GM10847 (cell line): ENCODE results near the gene SLC12A8.

Experiments used
- POLR2A ChIP-seq: IDR thresholded peaks from 2 replicates; pipeline ENCODE4 v1.6.1; 2011; ENCODE audit not compliant: insufficient read length; ENCODE audit errors: extremely low read depth

The SLC12A8 gene

DNA sequence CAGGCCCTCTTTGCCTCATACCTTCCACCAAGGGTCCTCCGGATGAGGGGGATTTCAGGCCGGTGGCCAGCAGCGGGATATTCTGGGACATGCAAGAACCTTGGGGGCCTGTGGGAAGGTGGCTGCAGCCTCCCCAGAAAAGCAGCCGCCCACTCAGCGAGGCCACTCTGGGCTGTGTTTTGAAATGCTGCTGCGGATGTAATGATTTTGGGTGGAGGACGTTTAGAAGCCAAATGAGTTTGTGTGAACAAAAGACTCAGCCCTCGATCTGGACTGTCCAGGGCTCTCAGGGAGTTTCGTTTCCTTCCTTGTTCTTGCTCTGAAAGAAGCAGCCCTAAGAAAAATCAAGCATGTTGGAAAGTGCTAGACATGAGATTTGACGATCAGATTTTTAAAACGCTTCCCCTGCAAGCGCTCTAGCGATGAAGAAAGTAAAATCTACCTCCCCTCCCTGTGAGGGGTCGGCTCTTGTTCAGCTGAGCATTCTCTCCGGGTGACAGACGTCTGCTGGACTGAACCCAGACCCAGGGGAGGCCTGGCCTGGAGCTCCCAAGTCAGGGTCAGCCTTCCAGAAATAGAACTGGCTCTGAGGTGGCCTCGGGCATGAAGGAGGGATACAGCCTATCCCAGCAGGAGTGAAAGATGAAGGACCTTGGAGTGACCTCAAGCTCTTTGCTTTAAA is 169.7 kb downstream of the SLC12A8 start:
- no peak for TF ChIP-seq POLR2A

DNA sequence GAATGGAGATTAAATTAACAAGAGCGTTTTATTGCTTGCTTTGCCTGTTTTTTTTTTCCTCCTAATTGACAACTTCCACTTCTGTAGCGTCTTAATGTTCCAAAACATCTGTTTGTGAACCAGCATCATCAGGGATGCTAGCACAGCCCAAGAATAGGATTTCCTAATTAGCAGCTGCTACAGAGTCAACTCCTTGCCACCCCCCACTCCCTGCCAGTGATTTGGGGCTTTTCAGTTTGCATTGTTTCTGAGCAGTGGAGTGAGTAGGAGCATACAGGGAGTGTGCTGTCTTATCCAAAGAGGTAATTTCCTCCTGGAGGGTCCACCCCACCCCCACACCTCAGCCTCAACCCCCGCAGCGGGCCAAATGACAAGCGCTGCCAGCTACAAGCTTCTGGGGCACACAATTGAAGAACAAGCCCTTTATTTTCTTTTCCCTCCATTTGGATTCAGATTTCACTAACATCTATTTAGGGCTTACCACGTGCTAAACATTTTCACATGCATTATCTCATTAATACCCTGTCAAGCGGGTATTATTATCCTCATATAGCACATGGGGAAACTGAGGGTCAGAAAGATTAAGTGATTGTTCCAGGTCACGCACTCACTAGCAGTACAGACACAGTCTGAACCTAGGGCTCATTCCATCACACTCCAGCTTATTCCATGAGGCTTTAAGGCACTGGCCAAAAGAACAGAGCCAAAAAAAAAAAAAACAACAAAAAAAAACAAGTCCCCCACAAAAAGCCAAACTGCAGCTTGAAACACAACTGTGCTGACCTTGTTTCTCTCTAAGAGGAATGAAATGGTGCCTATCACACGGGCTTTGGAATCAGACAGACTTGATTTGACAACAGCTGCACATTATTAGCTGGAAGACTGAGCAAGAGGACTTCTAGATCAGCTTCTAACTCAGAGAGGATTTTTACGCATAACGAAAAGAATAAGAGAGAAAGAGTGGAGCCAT is 173.1 kb downstream of the SLC12A8 start:
- TF ChIP-seq POLR2A = no peak

DNA sequence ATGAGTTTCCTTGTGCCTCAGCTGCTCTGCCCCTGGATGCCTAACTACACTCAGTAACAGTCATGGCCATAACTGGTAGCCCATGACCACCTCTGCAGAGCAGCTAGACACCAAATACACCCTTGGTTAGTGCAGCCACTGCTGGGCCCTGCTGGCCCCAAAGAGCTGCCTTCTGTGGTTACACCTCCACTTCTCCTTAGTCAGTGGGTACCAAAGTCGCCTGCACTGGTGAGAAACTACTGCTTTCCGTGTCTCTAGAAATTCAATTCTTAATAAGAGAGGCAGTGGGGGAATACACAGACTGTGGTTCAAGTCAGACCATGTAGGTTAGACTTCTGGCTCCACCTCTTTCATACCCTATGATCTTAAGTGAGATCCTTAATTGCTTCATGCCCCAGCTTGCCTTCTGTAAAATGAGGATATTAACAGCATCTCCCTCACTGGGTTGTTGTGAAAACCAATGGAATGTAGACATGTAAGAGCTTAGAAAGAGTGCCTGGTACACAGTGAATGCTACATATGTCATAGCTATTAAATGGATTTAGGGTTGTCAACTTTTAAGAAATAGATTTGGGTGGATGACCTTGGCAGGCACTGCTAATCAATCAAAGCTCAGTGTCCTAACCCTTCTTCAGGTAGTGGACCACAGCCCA is 174.9 kb downstream of the SLC12A8 start:
- TF ChIP-seq POLR2A = no peak

DNA sequence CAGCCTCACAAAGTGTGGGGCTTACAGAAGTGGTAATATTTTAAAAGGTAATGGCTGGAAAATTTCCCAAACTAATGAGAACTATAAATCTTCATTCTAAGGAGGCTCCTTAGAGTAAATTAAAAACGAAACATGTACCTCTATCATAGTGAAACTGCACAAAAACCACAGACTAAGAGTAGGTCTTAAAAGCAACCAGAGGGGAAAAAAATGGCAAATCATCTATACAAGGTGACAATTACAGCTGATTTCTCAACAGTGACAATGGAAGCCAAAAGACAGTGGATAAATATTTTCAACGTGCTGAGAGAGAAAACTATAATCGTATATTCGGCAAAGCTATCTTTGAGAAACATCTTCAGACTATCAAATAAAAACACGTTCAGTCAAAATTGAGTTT is 177.3 kb downstream of the SLC12A8 start:
- TF ChIP-seq POLR2A = no peak

DNA sequence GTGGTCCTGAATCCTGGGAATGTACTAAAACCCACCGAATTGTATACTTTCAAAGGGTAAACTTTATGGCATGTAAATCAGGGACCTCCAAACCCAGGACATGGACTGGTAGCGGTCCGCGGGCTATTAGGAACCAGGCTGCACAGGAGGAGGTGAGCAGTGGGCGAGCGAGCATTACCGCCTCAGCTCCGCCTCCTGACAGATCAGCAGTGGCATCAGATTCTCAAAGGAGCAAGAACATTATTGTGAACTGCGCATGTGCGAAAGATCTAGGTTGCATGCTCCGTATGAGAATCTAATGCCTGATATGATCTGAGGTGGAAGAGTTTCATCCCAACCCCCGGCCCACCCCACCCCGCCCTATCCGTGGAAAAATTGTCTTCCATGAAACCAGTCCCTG is 178.9 kb downstream of the SLC12A8 start:
- no peak for TF ChIP-seq POLR2A

DNA sequence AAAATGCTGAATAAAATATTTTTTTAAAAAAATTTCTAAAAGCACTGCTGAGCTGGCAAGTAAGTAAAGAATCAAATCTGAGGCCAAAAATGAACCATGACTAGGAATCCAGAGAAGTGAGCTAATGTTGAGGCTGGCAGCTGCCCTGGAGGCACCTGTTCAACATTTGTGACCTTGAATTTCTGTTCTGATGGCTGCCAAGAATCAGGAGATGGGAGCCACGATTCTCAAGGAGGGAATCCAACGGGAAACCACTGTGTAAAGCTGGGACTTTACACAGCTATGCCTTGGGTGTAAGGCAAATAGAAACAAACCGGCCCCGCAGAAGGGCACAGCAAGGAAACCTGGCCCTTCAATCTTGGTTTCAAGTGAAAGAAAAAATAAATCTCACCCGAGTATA is 179.4 kb downstream of the SLC12A8 start:
- no peak for TF ChIP-seq POLR2A

DNA sequence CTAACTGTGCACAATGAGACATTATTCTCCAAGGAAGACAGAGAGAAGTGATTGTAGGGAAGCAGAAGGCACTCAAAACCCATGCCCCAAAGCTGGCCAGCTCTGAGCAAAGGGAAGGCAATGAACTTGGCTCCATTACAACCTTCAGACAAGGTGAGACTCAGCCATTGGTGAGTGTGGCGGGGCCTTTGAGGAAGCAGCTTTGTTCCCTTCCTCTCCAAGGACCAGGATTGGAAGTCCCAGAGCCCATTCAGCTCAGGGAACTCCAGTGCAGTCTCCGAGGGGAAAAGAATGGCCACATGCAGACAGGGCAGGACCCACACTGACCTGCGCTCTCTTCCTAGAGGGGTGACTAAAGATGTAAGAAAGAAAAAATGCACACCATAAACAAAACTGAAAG is 179.9 kb downstream of the SLC12A8 start:
- no peak for TF ChIP-seq POLR2A
